Neural progenitor cell (in vitro differentiated cells): ENCODE measurements around the gene PTDSS2. TPM values are rescaled to one million over a fixed set of nuclear protein-coding genes. Genes with fewer than 3 reads are reported as not detected.

Source experiments
- DNase-seq: peaks from one replicate; pipeline ENCODE4 v3.0.0-alpha.2; 2016; ENCODE audit warnings: low spot score
- H2AFZ ChIP-seq: fragments of 200-600 bp; sonication (generic); replicated peaks from 2 replicates; pipeline ENCODE4 v1.6.1; 2016; ENCODE audit warnings: antibody characterized with exemption
- H3F3A ChIP-seq: fragments of 200-600 bp; sonication (generic); 2 replicates; pipeline ENCODE4 v1.6.1; 2016; ENCODE audit warnings: antibody characterized with exemption, low read depth
- H3K27ac ChIP-seq: fragments of 200-600 bp; sonication (generic); 2 replicates; pipeline ENCODE4 v1.5.1; 2016; ENCODE audit warnings: mild to moderate bottlenecking
- H3K27me3 ChIP-seq: fragments of 200-600 bp; sonication (generic); 2 replicates; pipeline ENCODE4 v1.6.1; 2016; ENCODE audit warnings: mild to moderate bottlenecking, moderate library complexity
- H3K36me3 ChIP-seq: fragments of 200-600 bp; sonication (generic); 2 replicates; pipeline ENCODE4 v1.5.1; 2016
- H3K4me1 ChIP-seq: fragments of 200-600 bp; sonication (generic); 2 replicates; pipeline ENCODE4 v1.6.1; 2016; ENCODE audit warnings: mixed run types
- H3K4me2 ChIP-seq: fragments of 200-600 bp; sonication (generic); 2 replicates; pipeline ENCODE4 v1.6.1; 2016
- H3K4me3 ChIP-seq: fragments of 200-600 bp; sonication (generic); 2 replicates; pipeline ENCODE4 v1.5.1; 2016
- H3K79me2 ChIP-seq: fragments of 200-600 bp; sonication (generic); 2 replicates; pipeline ENCODE4 v1.6.1; 2016; ENCODE audit warnings: low read depth
- H3K9ac ChIP-seq: fragments of 200-600 bp; sonication (generic); 2 replicates; pipeline ENCODE4 v1.6.1; 2016
- H3K9me3 ChIP-seq: fragments of 200-600 bp; sonication (generic); 2 replicates; pipeline ENCODE4 v1.5.1; 2016; ENCODE audit warnings: low read depth
- H4K20me1 ChIP-seq: fragments of 200-600 bp; sonication (generic); 2 replicates; pipeline ENCODE4 v1.6.1; 2016; ENCODE audit warnings: low read depth
- H3K27ac Mint-ChIP-seq: 3 replicates; pipeline ENCODE4 v1.8.0; 2021; ENCODE audit warnings: mixed read lengths
- H3K27me3 Mint-ChIP-seq: 2 replicates; pipeline ENCODE4 v1.8.0; 2022; ENCODE audit warnings: low read depth, mild to moderate bottlenecking, inconsistent platforms, moderate library complexity, mixed read lengths; ENCODE audit not compliant: insufficient read depth
- H3K36me3 Mint-ChIP-seq: 3 replicates; pipeline ENCODE4 v1.8.0; 2021; ENCODE audit warnings: mixed read lengths
- H3K4me1 Mint-ChIP-seq: 3 replicates; pipeline ENCODE4 v1.8.0; 2021; ENCODE audit warnings: mixed read lengths
- H3K4me3 Mint-ChIP-seq: 3 replicates; pipeline ENCODE4 v1.8.0; 2021; ENCODE audit warnings: mild to moderate bottlenecking, moderate library complexity, mixed read lengths
- H3K9me3 Mint-ChIP-seq: 3 replicates; pipeline ENCODE4 v1.8.0; 2020; ENCODE audit warnings: mixed read lengths
- EZH2 ChIP-seq: fragments of 200-600 bp; sonication (generic); IDR thresholded peaks from 2 replicates; pipeline ENCODE4 v1.6.1; 2017; ENCODE audit warnings: antibody characterized with exemption, mild to moderate bottlenecking, moderate library complexity
- EZH2phosphoT487 ChIP-seq: fragments of 200-600 bp; sonication (generic); IDR thresholded peaks from 2 replicates; pipeline ENCODE4 v1.6.1; 2017; ENCODE audit warnings: antibody characterized with exemption
- total RNA-seq: library from RNA; depleted of rRNA; stranded (reverse); fragments of >200 nt; gene quantifications from 2 replicates; pipeline ENCODE4 v1.2.3, GENCODE V29; 2015; ENCODE audit warnings: low replicate concordance
- TF ChIP-seq, protein P1 (sequence below): fragments of 200-600 bp; sonication (generic); IDR thresholded peaks from 2 replicates; pipeline ENCODE4 v1.5.1; 2017; ENCODE audit warnings: antibody characterized with exemption, mild to moderate bottlenecking

Gene PTDSS2
- total RNA-seq, 1 donor from 2014 or later, result 24.7 TPM

GRCh38 chr11:417652-418342 lies 32.3 kb upstream of the PTDSS2 start:
- peaks cover 4% of the 10 kb centered on the region for H4K20me1 ChIP-seq
- H3K27ac ChIP-seq, result no peak overlapping the region
- no peak overlapping the region for H3K9ac ChIP-seq
- H3K27me3 ChIP-seq, result peaks cover 57% of the 10 kb centered on the region
- no peak for DNase-seq
- Mint-ChIP-seq H3K9me3 (peaks cover 2% of the 10 kb centered on the region), H3K36me3 (no peaks in the 10 kb centered on the region), H3K27ac (no peak overlapping the region), H3K27me3 (peaks cover 40% of the 10 kb centered on the region), H3K4me1 (no peaks in the 10 kb centered on the region), H3K4me3 (peak overlapping the region; percentile 74)
- no peaks in the 10 kb centered on the region for H3K9me3 ChIP-seq
- peak overlapping the region; percentile 92 for H3K4me2 ChIP-seq
- H3K79me2 ChIP-seq, result no peaks in the 10 kb centered on the region
- no peaks in the 10 kb centered on the region for H3K36me3 ChIP-seq
- TF ChIP-seq EZH2, result no peak
- TF ChIP-seq, protein P1, sequence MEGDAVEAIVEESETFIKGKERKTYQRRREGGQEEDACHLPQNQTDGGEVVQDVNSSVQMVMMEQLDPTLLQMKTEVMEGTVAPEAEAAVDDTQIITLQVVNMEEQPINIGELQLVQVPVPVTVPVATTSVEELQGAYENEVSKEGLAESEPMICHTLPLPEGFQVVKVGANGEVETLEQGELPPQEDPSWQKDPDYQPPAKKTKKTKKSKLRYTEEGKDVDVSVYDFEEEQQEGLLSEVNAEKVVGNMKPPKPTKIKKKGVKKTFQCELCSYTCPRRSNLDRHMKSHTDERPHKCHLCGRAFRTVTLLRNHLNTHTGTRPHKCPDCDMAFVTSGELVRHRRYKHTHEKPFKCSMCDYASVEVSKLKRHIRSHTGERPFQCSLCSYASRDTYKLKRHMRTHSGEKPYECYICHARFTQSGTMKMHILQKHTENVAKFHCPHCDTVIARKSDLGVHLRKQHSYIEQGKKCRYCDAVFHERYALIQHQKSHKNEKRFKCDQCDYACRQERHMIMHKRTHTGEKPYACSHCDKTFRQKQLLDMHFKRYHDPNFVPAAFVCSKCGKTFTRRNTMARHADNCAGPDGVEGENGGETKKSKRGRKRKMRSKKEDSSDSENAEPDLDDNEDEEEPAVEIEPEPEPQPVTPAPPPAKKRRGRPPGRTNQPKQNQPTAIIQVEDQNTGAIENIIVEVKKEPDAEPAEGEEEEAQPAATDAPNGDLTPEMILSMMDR, result no peak
- H2AFZ ChIP-seq, result no peak overlapping the region
- H3K4me3 ChIP-seq, result peak overlapping the region; percentile 60
- H3F3A ChIP-seq, result no peaks in the 10 kb centered on the region
- H3K4me1 ChIP-seq, result peaks cover 5% of the 10 kb centered on the region

GRCh38 chr11:418343-419247 lies 31.5 kb upstream of the PTDSS2 start:
- H3K27ac ChIP-seq, result no peak overlapping the region
- no peak overlapping the region for H3K9ac ChIP-seq
- no peak overlapping the region for H3K4me3 Mint-ChIP-seq
- H4K20me1 ChIP-seq, result peaks cover 4% of the 10 kb centered on the region
- peak overlapping the region; percentile 74 for H3K27ac Mint-ChIP-seq
- H3K4me1 ChIP-seq, result peaks cover 5% of the 10 kb centered on the region
- peaks cover 2% of the 10 kb centered on the region for H3K9me3 Mint-ChIP-seq
- no peak for DNase-seq
- peaks cover 57% of the 10 kb centered on the region for H3K27me3 ChIP-seq
- TF ChIP-seq EZH2, result no peak
- TF ChIP-seq, protein P1, result no peak
- TF ChIP-seq EZH2phosphoT487, result no peak
- no peaks in the 10 kb centered on the region for H3K36me3 Mint-ChIP-seq
- peaks cover 38% of the 10 kb centered on the region for H3K27me3 Mint-ChIP-seq
- H3K4me2 ChIP-seq, result no peak overlapping the region
- H2AFZ ChIP-seq, result no peak overlapping the region
- H3K9me3 ChIP-seq, result no peaks in the 10 kb centered on the region
- H3K36me3 ChIP-seq, result no peaks in the 10 kb centered on the region
- no peaks in the 10 kb centered on the region for H3F3A ChIP-seq
- no peaks in the 10 kb centered on the region for H3K4me1 Mint-ChIP-seq
- H3K79me2 ChIP-seq, result no peaks in the 10 kb centered on the region
- no peak overlapping the region for H3K4me3 ChIP-seq

DNA sequence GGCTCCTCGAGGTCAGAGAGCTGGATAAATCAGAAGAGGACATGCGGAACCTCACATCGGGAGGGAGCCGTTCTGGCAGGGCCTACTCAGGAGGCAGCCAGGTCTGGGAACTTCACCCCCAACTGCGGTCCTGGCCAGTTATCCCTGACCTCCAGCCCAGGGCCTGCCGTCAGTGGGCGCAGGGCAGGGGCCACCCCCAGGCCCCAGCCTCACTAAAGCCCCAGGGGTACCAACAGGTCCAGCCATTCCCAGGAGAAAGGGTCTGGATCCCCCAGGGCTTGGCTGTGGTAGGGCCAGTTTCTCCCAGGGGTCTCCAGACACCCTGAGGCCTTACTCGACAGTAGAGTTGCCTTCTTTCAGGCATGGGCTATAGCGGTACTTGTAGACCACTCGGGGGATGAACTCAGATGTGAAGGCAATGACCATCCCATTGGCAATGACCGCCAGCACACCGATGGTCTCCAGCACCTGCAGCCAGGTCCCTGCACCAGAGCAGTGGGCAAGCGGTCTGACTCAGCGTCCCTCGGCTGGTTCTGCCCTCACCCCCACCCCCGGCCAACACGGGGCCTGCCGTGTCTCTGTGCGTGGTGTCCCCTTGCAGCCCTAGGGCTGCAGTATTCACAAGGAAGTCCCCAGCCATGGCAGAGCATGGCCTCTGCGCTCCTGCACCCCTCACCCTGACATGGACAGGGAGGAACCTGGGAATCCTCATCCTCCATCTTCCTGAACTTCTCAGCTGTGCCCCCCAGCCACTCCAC lies 30.7 kb upstream of the PTDSS2 start:
- Histone ChIP-seq H3F3A (no peaks in the 10 kb centered on the region), H3K4me1 (peaks cover 5% of the 10 kb centered on the region), H2AFZ (no peak overlapping the region), H3K27me3 (peaks cover 59% of the 10 kb centered on the region), H4K20me1 (peaks cover 4% of the 10 kb centered on the region), H3K36me3 (no peaks in the 10 kb centered on the region), H3K4me3 (no peak overlapping the region), H3K9ac (no peak overlapping the region), H3K27ac (no peak overlapping the region), H3K9me3 (no peaks in the 10 kb centered on the region), H3K79me2 (no peaks in the 10 kb centered on the region), H3K4me2 (no peak overlapping the region)
- H3K27ac Mint-ChIP-seq, result no peak overlapping the region
- H3K4me3 Mint-ChIP-seq, result no peak overlapping the region
- peaks cover 36% of the 10 kb centered on the region for H3K27me3 Mint-ChIP-seq
- H3K36me3 Mint-ChIP-seq, result no peaks in the 10 kb centered on the region
- TF ChIP-seq EZH2phosphoT487 (no peak), EZH2 (no peak)
- TF ChIP-seq, protein P1, result no peak
- no peaks in the 10 kb centered on the region for H3K4me1 Mint-ChIP-seq
- peaks cover 2% of the 10 kb centered on the region for H3K9me3 Mint-ChIP-seq
- no peak for DNase-seq
